ENCODE measurements around the gene MACROH2A1.

DNA sequence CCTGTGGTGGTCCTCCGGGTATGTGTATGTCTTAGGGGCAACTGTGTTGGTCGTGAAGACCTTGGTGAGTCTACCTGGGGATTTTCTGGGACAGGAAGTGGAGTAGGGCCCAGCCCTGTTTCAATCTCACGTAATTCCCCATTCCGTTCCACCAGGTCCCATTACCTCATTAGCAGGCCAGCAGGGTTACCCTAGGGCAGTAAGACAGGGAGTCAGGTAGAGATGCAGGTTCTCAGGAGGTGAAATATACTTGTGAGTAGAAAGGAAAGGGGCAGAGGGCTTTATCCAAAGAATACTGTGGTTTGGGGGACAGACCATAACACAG lies 56.5 kb downstream of the MACROH2A1 start:
- TF ChIP-seq, protein P1, sequence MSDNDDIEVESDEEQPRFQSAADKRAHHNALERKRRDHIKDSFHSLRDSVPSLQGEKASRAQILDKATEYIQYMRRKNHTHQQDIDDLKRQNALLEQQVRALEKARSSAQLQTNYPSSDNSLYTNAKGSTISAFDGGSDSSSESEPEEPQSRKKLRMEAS (IDR thresholded peaks at IDR 0.05): no peak
- TF ChIP-seq, protein P2, sequence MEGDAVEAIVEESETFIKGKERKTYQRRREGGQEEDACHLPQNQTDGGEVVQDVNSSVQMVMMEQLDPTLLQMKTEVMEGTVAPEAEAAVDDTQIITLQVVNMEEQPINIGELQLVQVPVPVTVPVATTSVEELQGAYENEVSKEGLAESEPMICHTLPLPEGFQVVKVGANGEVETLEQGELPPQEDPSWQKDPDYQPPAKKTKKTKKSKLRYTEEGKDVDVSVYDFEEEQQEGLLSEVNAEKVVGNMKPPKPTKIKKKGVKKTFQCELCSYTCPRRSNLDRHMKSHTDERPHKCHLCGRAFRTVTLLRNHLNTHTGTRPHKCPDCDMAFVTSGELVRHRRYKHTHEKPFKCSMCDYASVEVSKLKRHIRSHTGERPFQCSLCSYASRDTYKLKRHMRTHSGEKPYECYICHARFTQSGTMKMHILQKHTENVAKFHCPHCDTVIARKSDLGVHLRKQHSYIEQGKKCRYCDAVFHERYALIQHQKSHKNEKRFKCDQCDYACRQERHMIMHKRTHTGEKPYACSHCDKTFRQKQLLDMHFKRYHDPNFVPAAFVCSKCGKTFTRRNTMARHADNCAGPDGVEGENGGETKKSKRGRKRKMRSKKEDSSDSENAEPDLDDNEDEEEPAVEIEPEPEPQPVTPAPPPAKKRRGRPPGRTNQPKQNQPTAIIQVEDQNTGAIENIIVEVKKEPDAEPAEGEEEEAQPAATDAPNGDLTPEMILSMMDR (IDR thresholded peaks at IDR 0.05): no peak
- TF ChIP-seq HOXA7 (CRISPR knock-in tag; IDR thresholded peaks at IDR 0.05): no peak
- TF ChIP-seq NPAS2 (CRISPR knock-in tag; IDR thresholded peaks at IDR 0.05; ENCODE audit: borderline replicate concordance): no peak
- no peak for TF ChIP-seq HDAC2 (IDR thresholded peaks at IDR 0.05)
- no peak for TF ChIP-seq EP300 (IDR thresholded peaks at IDR 0.05)
